Endothelial cell of umbilical vein (primary cell): Measurements from ENCODE around the gene PDIA5. TPM values are rescaled to one million over a fixed set of nuclear protein-coding genes. Genes with fewer than 3 reads are reported as not detected.

Source experiments
- BruUV-seq: library from RNA; stranded (reverse); fragments of 400-500 nt; replicated peaks from 2 replicates; lab custom pipeline; 2021; lab: Mats Ljungman, UMichigan
- CTCF ChIA-PET: fragments of 300-600, 350-600 bp; sonication (Branson Sonifier 250); formaldehyde crosslinking; loops from one replicate; lab custom pipeline; 2021; ENCODE audit warnings: antibody characterized with exemption, inconsistent platforms; lab: Charles Lee
- POLR2A ChIA-PET: fragments of 300-600, 350-600 bp; sonication (Branson Sonifier 250); formaldehyde crosslinking; loops from one replicate; lab custom pipeline; 2021; ENCODE audit warnings: antibody characterized with exemption, inconsistent platforms; lab: Charles Lee
- DNase-seq: peaks from one replicate; pipeline ENCODE4 v3.0.0-alpha.2; 2011; ENCODE audit warnings: low read depth, low spot score
- FAIRE-seq: peaks from 2 replicates; lab custom pipeline; 2011; peaks lifted over from hg19 to GRCh38; lab: Jason Lieb, UNC
- H2AFZ ChIP-seq: 2 replicates; pipeline ENCODE4 v1.6.0; 2012; ENCODE audit warnings: low read depth, low read length, control low read depth, inconsistent platforms
- H3K27ac ChIP-seq: 2 replicates; pipeline ENCODE4 v1.5.1; 2011; ENCODE audit warnings: low read depth, mild to moderate bottlenecking, control low read depth, low read length, moderate library complexity; ENCODE audit not compliant: insufficient read depth
- H3K27me3 ChIP-seq, 2 experiments: 2 replicates each; pipeline versions ENCODE4 v1.6.0 to v1.6.1; 2011; ENCODE audit warnings: low read length in 2 of 2, mixed read lengths in 1 of 2; ENCODE audit not compliant: control insufficient read depth in 2 of 2, insufficient read depth in 2 of 2
- H3K36me3 ChIP-seq, 2 experiments: 2 replicates in 1 of 2; 3 replicates in 1 of 2; pipeline ENCODE4 v1.5.1; 2011; ENCODE audit warnings: low read length in 2 of 2, mild to moderate bottlenecking in 1 of 2, moderate library complexity in 1 of 2; ENCODE audit not compliant: control insufficient read depth in 2 of 2, insufficient read depth in 2 of 2; ENCODE audit errors: extremely low read depth in 1 of 2
- H3K4me1 ChIP-seq: 3 replicates; pipeline ENCODE4 v1.5.1; 2011; ENCODE audit warnings: mild to moderate bottlenecking, low read length; ENCODE audit not compliant: control insufficient read depth, insufficient read depth; ENCODE audit errors: extremely low read depth
- H3K4me2 ChIP-seq: 2 replicates; pipeline ENCODE4 v1.6.1; 2011; ENCODE audit warnings: low read length, control low read depth, mixed read lengths; ENCODE audit not compliant: insufficient read depth
- H3K4me3 ChIP-seq, 3 experiments: fragments of 200-600 bp in 1 of 3; sonication (generic), shearing (Covaris generic) in 1 of 3; replicated peaks in 1 of 3; 2 replicates each; pipeline ENCODE4 v1.5.1; 2011 to 2016; ENCODE audit warnings: control low read depth in 3 of 3, low read length in 3 of 3, mild to moderate bottlenecking in 2 of 3, inconsistent platforms in 1 of 3, low read depth in 1 of 3, moderate library complexity in 1 of 3; ENCODE audit not compliant: insufficient read depth in 1 of 3
- H3K79me2 ChIP-seq: 2 replicates; pipeline ENCODE4 v1.6.0; 2012; ENCODE audit warnings: low read length, inconsistent platforms; ENCODE audit not compliant: control insufficient read depth, insufficient read depth
- H3K9ac ChIP-seq: replicated peaks from 2 replicates; pipeline ENCODE3; 2011; ENCODE audit warnings: low read length, control low read depth; ENCODE audit not compliant: insufficient read depth; ENCODE audit errors: extremely low read depth
- H3K9me1 ChIP-seq: replicated peaks from 3 replicates; pipeline ENCODE4 v1.6.0; 2011; ENCODE audit warnings: mild to moderate bottlenecking, low read length; ENCODE audit not compliant: control insufficient read depth, insufficient read depth; ENCODE audit errors: extremely low read depth
- H3K9me3 ChIP-seq: replicated peaks from 2 replicates; pipeline ENCODE4 v1.5.1; 2012; ENCODE audit warnings: low read length, inconsistent platforms; ENCODE audit not compliant: control insufficient read depth, insufficient read depth
- H4K20me1 ChIP-seq: replicated peaks from 2 replicates; pipeline ENCODE3; 2011; ENCODE audit warnings: mild to moderate bottlenecking, low read length; ENCODE audit not compliant: control insufficient read depth, insufficient read depth; ENCODE audit errors: extremely low read depth
- CTCF ChIP-seq, 2 donors: IDR thresholded peaks; 1 replicate in 1 of 2; 2 replicates in 1 of 2; pipeline ENCODE4 v1.5.1; 2011; ENCODE audit warnings: low read length in 2 of 2, mild to moderate bottlenecking in 2 of 2, moderate library complexity in 2 of 2, control low read depth in 1 of 2, inconsistent platforms in 1 of 2, low read depth in 1 of 2; ENCODE audit not compliant: insufficient read depth in 1 of 2; ENCODE audit errors: extremely low read depth in 1 of 2
- EZH2 ChIP-seq: IDR thresholded peaks from 2 replicates; pipeline ENCODE4 v1.6.1; 2012; ENCODE audit warnings: borderline replicate concordance, low read depth, mild to moderate bottlenecking, moderate library complexity, low read length, inconsistent platforms; ENCODE audit not compliant: severe bottlenecking
- FOS ChIP-seq: IDR thresholded peaks from 2 replicates; pipeline ENCODE4 v1.6.1; 2011; ENCODE audit warnings: mild to moderate bottlenecking, low read length, moderate library complexity, borderline replicate concordance; ENCODE audit not compliant: insufficient read depth
- GATA2 ChIP-seq: IDR thresholded peaks from 2 replicates; pipeline ENCODE4 v1.7.0; 2011; ENCODE audit warnings: low read depth, mild to moderate bottlenecking, moderate library complexity, mixed read lengths, low read length; ENCODE audit not compliant: insufficient read length, insufficient read depth
- JUN ChIP-seq: IDR thresholded peaks from 2 replicates; pipeline ENCODE4 v1.6.1; 2011; ENCODE audit warnings: borderline replicate concordance, low read depth; ENCODE audit not compliant: insufficient read length, insufficient read depth
- MAX ChIP-seq: IDR thresholded peaks from 2 replicates; pipeline ENCODE4 v1.6.1; 2011; ENCODE audit not compliant: insufficient read depth, insufficient read length
- MYC ChIP-seq: IDR thresholded peaks from one replicate; pipeline ENCODE4 v1.6.1; 2011; ENCODE audit warnings: mild to moderate bottlenecking, low read depth, low read length
- POLR2A ChIP-seq: IDR thresholded peaks from 2 replicates; pipeline ENCODE4 v1.6.1; 2012; ENCODE audit warnings: low read depth, mild to moderate bottlenecking, control low read depth, low read length
- POLR2AphosphoS5 ChIP-seq: IDR thresholded peaks from 2 replicates; pipeline ENCODE4 v1.6.1; 2012; ENCODE audit warnings: low read depth, mild to moderate bottlenecking, control low read depth, low read length, moderate library complexity; ENCODE audit not compliant: insufficient read depth
- dilution Hi-C: fragments of 300-500 bp; cut with MboI; formaldehyde crosslinking; loops from one replicate; pipeline ENCODE4 v1.15.0; 2019; ENCODE audit warnings: low sequenced_read_pairs; ENCODE audit not compliant: extremely low pct_ligation_motif_present
- intact Hi-C: fragments of 100-400 bp; cut with micrococcal nuclease; formaldehyde crosslinking; loops from one replicate; pipeline ENCODE4 v1.10.0; 2022
- polyA plus RNA-seq, 4 experiments: library from polyadenylated mRNA; depleted of rRNA in 3 of 4; stranded (reverse) in 3 of 4; unstranded in 1 of 4; fragments of >200 nt; gene quantifications; 2 replicates each; pipeline versions ENCODE4 v1.2.1 to v1.2.3, GENCODE V29; 2011 to 2012; ENCODE audit warnings: missing spikeins in 1 of 4
- total RNA-seq: library from RNA; stranded (reverse); gene quantifications from 2 replicates; pipeline ENCODE4 v1.2.3, GENCODE V29; 2021

PDIA5 gene
- total and polyA plus RNA-seq, 2 donors (not counting 3 experiments of a cell fraction or from before 2014, with no cell fraction given): 55.7 to 85.6 TPM

DNA sequence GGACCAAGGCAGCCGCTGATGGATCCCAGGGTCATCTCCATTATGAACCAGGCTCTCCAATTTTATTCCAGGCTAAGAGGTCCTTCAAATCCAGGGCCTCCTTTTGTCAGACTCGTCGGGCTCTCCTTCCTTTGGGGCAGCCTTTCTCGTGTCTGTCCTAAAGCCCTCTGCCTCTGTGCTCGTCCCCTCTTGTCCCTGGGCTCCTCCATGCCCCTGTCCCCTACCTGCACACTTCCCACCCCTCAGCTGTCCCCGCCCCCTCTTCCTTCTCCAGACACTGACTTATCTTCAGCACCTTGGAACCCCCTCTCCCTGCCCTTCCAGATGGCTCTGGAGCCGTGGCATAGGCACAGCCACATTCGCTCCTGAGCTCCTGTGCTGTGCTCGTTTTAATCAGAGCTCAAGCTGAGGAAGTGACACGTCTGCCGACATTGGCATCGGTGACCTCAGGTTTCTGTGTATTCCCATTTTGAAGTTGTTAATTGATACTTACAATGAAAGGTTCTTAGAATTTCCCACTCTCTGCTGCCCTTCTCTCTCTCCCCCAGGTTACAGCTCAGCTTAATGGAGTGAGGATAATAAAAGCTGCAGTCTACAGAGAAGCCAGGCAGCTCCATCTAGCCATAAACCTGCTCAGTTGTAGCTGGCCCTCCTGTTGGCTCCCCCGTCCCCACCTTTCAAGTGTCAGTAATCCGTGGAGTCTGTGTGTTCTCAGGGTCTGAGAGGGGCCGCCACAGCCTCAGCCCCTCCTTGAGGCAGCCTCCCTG, 83.8 kb downstream of the PDIA5 start:
- H3K79me2 ChIP-seq: no peaks in the 10 kb centered on the region
- TF ChIP-seq FOS (no peak), POLR2A (no peak), MYC (no peak), EZH2 (no peak), GATA2 (no peak)
- dilution Hi-C loops: no loop called here
- H3K9me3 ChIP-seq: no peaks in the 10 kb centered on the region
- peaks cover 26 to 46% of the 10 kb centered on the region in 2 experiments for H3K36me3 ChIP-seq
- no peaks in the 10 kb centered on the region for H3K27me3 ChIP-seq
- H3K4me2 ChIP-seq: no peak overlapping the region
- BruUV-seq: no TSS peak
- H2AFZ ChIP-seq: no peak overlapping the region
- intact Hi-C loops: no loop called here
- H3K9me1 ChIP-seq: no peaks in the 10 kb centered on the region
- POLR2A ChIA-PET: no interaction called here
- CTCF ChIA-PET: no interaction called here
- FAIRE-seq (no peak), DNase-seq (no peak)
- H3K9ac ChIP-seq: no peak overlapping the region
- no peaks in the 10 kb centered on the region for H4K20me1 ChIP-seq
- H3K27ac ChIP-seq: no peak overlapping the region
- no peak overlapping the region for H3K4me3 ChIP-seq
- H3K4me1 ChIP-seq: no peaks in the 10 kb centered on the region

DNA sequence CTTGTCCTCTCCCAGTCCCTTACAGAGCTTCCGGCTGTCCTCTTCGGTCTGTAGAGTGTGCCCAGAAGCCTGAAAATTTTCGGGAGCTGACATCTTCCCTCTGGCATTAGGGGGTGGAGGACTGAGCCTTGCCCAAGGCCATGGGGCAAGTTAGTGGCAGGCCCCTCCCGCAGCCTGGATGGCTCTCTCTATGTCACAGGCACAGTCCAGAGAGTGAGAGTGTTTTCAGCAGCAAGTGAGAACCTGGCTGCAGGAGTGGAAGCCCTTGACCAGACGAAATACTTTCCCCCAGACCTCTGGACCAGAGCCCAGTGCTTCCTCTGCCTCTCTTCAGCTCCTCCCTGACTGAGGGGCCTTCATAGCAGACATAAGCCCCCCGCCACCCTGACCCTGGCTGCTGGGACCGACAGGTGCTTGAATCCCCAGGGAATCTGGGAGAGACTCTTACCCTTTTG, 84.5 kb downstream of the PDIA5 start:
- TF ChIP-seq JUN: no peak
- no peak for TF ChIP-seq POLR2A
- TF ChIP-seq POLR2AphosphoS5: no peak
- TF ChIP-seq FOS: no peak
- TF ChIP-seq CTCF (IDR thresholded peaks at IDR 0.05; ENCODE audit: extremely low read depth in 1 of 2, insufficient read depth in 1 of 2, low read depth in 1 of 2, low read length in 2 of 2): no peak
- no peak for TF ChIP-seq MYC
- TF ChIP-seq MAX: no peak
- no peak for TF ChIP-seq EZH2
- TF ChIP-seq GATA2: no peak
- dilution Hi-C loops: no loop called here

More for the DNA sequence above, 84.5 kb downstream of the PDIA5 start:
- H2AFZ ChIP-seq: no peak overlapping the region
- H3K4me3 ChIP-seq: no peak overlapping the region
- BruUV-seq: no TSS peak
- intact Hi-C loops: no loop called here
- H3K9me3 ChIP-seq: no peaks in the 10 kb centered on the region
- H3K9ac ChIP-seq: no peak overlapping the region
- H3K27me3 ChIP-seq: no peaks in the 10 kb centered on the region
- no peaks in the 10 kb centered on the region for H3K79me2 ChIP-seq
- H4K20me1 ChIP-seq: no peaks in the 10 kb centered on the region
- H3K36me3 ChIP-seq: peaks cover 24 to 44% of the 10 kb centered on the region in 2 experiments
- ChIA-PET CTCF (no interaction called here), POLR2A (no interaction called here)
- H3K4me2 ChIP-seq: no peak overlapping the region
- no peaks in the 10 kb centered on the region for H3K4me1 ChIP-seq
- no peak for FAIRE-seq
- DNase-seq: no peak
- H3K9me1 ChIP-seq: no peaks in the 10 kb centered on the region
- H3K27ac ChIP-seq: no peak overlapping the region
